HG03066 (cell line): ENCODE results near the gene MRTFB.
A peak's percentile ranks its signal among the peaks of the same experiment; 100 is the strongest.

Experiments used
- ATAC-seq: cut with Tn5 transposase; IDR thresholded peaks from one replicate; pipeline ENCODE4 v1.9.1; 2021; ENCODE audit warnings: low read depth; ENCODE audit not compliant: unreplicated experiment

The MRTFB gene

DNA sequence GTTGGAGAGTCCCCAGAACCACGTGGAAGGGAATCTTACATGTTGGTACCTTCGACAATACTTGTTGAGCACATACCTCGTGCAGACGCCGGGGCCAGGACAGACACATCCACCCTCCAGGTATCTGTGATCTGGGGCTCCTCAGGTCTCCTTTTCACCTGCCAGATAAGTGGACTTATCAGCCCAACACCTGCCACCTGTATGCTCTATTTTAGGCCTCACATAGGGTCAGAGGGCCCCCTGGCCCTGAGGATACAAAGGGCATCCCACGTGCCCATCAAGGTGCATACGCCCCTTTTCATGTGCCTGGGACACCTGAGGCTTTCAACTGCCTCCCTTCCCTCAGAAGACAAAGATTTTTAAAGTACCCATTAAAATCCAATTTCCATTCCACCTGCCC, 212.7 kb downstream of the MRTFB start:
- ATAC-seq, result no peak

DNA sequence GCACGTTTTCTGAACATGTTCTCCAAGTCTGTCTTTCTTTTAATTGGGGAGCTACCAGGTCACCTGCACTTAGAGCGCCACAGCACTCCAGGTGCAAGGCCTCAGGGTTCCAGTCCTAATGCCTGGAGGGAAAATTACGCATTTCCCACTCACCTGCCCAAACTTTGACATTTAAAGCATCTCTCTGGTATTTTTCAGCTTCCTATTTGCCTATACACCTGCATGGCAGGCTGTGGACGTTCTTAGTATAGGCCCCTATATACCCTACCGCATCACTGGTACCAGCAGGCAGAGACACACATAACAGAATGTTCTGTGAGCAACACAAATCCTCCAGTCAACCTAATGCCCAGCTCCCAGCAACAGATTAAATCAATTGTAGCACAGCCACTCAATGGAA, 213.3 kb downstream of the MRTFB start:
- ATAC-seq, result no peak

DNA sequence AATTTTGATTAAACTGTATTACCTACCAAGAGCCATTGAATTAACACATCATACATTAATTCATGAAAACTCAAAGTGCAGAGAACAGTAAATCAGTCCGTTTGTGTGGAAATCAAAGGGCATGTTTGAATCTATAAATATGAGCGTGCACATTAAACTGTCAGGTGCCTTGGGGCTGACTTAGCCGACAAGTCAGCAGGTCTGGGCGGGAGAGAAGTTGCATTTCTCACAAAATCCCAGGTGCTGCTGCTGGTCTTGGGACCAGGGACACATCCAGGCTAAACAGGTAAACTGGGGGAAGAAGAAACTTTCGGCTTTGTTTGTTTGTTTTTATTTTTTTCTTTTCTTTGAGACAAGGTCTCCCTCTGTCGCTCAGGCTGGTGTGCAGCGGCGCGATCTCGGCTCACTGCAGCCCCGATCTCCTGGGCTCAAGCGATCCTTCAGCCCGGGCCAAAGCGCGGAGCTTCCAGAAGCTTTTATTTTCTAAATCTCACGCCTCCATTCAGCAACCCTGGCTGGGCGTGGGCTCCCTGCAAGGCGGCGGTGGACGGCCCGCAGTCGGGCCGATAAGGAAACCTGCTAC, 213.9 kb downstream of the MRTFB start:
- ATAC-seq, result peak; percentile 50

DNA sequence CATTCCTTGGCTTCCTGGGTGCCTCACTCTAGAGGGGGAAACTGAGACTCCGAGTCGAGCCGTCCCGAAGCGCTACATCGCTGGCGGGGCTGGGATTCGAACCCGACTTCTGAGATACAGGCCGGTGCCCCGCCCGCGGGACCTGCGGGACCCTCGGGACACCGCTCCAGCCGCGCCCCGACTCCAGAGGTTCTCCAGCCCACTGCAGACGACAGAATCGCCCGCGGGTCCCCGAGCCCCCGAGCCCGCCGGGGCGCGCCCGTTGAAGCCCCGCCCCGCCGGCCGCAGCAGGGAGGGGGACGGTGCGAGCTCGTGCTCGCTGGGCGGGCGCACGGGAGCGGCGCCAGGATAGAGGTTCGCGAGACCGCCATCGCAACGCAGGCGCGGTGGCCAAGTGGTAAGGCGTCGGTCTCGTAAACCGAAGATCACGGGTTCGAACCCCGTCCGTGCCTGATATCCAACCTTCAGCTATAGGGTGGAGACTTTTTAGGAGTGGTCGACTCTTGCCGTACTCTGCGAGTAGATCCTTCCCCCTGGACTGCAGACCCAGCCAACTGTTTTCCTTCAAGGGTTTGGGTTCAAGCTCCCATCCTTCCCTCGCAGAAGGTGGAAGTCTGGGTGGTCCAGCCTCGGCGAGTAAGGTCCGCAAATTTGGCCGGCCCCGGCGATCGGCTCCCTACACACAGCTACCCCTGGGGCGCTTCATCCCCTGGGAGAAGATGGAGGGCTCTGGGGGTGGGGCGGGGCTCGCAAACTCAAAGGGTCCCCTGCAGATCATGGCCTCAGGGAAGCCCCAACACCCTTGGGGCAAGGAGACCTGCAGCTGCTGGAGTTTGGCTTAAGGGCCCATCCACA, 214.6 kb downstream of the MRTFB start:
- peak; percentile 64 for ATAC-seq

DNA sequence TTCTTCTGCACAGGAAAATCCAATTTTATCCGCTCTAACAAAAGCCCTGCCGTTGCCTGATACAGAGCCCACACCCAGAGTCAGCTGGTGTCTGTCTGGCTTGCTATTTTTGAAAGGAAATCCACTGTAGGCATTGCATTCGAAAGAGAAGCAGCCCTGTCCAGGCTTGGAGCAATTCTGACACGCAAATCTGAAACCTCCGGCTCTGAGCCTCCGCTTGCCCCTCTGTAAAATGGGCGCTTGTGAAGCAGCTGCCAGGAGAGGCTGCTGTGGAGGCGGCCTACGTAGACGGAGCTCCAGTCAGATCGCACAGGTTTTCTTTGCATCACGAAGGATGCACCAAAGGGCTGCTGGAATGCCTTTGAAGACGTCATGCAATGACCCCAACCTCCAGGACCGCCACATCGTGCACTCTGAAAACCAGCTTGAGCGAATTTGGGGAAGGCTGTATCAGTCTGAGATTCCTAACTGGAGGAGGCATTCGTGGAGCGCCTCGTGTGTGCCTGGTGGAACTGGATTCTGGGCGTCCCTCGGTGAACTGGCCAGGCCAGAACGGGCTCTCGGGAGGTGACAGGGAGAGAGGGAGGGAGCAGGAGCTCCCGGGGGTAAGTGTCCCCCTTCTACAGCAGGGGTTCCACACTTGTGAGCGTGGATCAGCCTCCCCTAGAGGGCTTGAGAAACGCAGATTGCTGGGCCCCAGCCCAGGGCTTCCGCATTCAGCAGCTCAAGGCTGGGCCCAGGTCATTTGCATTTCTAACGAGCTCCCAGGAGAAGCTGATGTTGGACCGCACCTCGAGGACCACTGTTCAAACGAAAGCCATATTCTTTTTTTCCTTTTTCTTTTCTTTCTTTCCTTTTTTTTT, 215.5 kb downstream of the MRTFB start:
- no peak for ATAC-seq

DNA sequence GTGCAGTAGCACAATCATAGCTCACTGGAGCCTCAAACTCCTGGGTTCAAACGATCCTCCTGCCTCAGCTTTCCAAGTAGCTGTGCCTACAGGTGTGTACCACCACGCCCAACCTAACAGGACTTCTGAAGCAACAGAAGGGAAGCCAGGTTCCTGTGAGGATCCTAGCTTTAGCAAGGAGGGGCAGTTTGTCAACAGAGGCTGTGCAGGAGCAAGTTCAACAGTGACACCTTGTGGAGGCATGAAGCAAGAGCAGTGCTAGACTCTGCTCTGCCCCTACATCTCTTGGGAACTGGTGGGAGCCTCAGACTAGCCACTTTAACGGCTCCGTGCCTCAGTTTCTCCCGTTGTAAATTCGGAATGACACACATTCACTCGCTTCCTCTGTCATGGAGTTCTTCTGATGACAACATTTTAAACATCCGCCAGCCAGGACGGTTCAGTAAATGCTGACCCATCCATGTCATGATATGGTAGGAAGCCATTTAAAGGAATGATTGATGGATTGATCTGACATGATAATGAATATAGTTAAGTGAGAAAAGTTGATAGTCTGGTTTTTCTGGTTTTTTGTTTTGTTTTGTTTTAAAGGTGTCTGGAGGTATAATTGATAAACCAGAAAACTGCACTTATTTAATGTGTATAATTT, 218.7 kb downstream of the MRTFB start:
- no peak for ATAC-seq

DNA sequence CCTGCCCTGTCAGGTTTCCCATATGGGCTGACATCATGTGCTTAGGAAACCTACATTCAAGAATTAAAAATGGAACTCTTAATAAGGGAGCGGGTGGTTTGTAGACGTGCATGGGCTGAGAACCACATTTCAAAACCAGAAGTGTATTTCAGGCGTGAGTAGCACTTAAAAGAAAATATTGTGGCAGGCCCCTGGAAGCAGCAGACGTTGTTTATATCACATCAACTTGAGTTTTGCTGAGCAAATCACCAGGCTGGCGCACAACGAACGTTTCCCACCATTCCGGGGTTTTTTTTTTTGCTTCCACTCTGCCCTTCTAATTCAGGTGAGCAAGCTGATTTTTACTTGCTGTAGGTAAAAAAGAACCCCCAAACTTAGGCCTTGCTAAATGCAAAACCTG, 220.2 kb downstream of the MRTFB start:
- ATAC-seq, result no peak

DNA sequence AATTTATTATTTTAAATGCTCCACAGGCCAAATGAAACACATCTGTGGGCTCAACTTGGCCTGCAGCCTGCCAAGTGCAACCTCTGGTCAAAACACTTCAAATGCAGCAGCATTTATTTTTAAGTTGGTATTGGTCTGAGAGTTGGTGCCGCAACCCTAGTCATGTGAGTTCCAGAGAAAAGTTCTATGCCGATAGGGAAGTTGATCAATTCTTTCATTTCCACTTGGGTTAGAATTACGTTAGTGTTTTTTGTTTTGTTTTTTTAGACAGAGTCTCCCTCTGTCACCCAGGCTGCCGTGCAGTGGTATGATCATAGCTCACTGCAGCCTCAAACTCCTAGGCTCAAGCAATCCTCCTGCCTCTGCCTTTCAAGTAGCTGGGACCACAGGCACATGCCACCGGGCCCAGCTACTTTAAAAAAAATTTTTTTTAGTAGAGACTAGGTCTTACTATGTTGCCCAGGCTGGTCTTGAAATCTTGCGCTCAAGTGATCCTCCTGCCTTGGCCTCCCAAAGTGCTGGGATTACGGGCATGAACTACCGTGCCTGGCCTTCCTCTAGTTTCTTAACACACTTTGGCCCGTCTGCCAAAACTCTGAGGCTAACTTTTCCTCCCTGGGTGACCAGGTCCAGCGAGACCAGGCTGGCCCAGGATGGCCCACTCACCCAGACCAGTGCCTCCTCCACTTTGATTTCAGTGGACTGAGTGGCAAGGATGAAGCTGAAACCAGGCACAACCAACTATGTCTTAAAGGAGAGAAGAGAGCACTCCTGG, 221.1 kb downstream of the MRTFB start:
- no peak for ATAC-seq

DNA sequence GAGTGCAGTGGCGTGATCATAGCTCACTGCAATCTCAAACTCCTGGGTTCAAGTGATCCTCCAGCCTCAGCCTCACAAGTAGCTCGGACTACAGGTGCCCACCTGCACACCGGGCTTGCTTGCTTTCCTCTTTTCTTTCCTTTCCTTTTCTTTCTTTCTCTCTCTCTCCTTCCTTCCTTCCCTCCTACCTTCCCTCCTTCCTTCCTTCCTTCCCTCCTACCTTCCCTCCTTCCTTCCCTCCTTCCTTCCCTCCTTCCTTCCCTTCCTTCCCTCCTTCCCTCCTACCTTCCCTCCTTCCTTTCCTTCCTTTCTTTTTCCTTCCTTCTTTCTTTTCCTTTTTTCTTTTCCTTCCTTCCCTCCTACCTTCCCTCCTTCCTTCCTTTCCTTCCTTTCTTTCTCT, 225.5 kb downstream of the MRTFB start:
- ATAC-seq, result no peak

DNA sequence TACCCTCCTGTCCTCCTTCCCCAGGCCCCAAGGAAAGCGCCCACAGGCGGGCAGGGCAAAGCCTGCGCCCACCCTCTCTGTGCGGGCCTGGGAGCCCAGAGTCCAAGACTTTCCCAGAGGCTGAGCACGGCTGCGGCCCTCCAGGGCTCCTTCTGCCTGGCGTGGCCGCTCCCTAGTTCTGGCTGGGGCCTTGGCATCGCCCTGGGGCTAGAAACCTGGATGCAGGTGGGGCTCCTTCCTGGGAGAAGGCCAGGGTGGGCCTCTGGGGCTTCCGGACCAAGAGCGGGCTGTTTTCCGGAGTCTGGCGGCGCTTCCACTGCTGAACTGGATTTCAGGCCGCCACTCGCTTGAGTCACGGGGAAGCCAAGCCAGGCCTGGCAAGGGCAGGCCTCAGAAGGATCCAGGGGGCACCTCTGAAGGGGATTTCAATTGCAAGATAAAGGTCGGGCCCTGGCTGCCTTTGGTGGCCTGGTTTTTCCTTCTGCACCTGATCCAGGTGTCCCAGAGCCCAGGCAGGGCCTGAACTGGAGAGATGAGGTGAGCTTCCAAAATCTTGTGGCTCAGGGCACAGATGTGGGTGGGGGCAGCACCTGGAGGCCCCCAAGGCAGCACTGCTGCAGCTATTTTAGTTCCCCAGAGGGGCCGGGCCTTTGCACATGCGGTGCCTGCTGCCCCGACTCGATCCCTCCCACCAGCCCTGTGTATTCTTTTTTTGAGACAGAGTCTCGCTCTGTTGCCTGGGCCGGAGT, 227.4 kb downstream of the MRTFB start:
- no peak for ATAC-seq

DNA sequence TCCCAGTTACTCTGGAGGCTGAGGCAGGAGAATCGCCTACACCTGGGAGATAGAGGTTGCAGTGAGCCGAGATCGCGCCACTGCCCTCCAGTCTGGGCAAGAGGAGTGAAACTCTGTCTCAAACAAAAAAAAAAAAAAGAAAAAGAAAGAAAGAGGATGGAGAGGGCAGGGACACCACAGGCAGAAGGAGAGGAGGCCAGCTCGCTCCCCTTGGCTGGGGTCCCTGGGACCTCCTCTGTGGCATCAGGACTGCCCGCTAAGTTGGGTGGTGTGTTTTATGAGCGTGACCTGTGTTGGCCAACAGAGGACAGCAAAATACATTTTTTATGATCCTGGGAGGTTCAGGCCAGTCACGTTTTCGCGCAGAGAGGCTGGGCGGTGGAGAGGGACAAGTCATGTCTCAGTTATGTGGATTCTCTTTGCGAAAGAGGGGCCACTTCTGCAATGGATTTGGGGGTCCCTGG, 229.6 kb downstream of the MRTFB start:
- peak; percentile 58 for ATAC-seq

DNA sequence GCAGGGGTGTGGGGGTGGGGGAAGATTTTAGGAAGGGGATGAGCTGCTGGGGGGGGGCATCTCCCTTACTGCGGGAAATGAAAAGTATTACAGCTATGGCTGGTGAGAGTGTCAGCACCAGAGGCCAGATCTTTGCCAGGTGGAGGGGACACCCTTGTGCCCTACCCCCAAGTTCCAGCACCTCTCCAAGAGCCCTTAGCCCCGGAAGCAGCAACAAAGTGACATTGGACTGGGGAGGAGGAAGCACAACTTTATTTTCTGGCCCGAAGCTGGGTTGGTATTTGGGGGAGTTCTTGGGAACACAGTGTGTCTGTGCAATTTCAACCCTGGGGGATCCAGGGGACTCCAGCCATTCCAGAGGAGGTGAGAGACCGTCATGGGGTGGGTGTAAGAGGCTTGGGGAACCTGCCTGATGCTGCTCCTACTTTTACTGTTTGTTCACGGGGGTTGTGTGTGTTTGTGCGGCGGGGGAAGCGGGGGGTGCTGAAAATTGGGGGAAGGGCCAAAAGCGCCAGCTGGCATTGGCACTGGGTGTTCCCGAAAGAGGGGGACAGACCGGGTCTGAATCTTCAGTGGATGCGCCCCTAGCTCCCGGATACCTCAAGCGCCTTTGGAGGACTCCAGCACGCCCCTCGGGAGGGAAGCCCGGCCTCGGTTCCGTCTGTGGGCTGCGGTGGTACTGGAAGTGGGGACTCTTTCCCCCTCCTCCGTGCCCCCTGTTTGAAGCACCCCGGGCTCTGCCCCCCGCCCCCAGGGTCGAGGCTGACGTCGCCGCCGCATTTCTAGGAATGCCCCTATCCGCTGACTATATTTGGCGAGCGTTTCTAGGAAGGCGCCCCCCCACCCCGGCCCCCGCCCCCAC, 230.3 kb downstream of the MRTFB start:
- peak; percentile 19 for ATAC-seq

DNA sequence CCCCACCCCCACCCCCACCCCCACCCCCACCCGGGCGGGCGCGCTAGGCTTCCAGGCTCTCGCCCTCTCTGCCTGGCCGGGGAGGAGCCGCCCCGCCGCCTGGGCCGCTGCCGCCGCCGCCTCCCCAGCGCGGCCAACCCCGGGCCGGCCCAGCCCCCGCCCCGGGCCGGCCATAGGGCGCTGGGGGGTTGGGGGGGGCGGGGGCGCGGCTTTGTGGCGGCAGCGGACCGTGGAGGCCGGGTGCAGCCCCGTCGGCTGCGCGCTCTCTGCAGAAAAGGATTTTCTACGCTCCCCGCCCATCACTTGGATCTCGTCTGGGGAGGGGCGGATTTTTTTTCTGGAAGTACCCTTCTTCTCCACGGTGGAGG, 230.9 kb downstream of the MRTFB start:
- ATAC-seq, result peak; percentile 53

DNA sequence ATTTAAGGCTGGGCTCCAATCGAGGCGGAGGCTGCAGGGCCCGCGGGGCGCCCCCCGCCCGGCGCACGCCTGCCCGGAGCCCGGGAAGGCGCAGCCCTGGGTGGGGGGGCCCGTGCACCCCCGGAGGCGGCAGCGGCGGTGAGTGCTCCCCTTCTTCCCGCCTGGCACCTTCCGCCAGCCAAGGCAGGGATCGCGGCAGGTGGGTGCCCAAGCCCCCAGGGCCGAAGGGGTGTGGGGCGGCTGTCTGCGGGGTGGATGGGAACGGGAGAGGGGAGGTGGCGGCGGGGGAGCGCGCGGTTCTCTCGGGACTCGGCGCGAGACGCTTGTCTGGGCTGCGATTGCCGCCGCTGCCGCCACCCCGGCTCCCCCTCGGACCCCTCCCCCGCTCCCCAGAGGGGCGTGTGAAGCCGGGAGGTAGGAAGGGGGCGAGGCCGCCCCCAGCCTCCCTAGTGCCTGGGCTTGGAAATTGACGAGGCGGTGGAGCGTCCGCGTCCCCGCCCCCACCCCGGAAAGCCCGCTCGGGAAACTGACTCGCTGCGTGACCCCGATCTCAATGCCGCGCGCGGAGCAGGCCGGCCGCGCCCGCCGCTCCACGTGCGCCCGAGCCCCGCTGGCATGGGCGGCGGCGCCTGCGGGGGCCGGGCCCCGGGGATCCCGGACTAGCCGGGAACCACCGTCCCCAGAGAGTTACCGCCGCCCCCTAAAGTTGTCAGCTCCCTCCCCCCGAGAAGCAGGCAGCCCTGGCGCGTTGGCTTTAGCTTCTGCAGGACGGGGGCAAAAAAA, 231.5 kb downstream of the MRTFB start:
- peak; percentile 16 for ATAC-seq

DNA sequence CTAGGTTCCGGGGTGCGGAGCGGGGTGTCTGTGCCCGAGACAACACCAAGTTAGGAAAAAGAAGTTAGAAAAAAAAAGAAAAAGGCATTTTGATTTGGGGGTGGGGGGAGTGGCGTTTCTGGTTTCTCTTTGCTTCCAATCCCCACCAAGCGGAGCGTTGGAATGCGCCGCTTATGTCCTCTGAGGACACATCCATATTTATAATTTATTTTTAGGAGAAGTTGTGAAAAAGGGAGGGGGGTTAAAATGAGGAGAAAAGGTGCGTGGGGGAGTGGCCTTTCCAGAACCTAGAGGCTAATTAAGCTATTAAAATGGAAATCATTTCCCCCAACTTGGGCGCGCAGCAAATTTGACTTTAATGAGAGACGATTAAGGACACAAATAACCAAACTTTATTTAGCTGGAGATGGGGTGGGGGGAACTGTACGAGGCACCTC, 232.1 kb downstream of the MRTFB start:
- no peak for ATAC-seq

DNA sequence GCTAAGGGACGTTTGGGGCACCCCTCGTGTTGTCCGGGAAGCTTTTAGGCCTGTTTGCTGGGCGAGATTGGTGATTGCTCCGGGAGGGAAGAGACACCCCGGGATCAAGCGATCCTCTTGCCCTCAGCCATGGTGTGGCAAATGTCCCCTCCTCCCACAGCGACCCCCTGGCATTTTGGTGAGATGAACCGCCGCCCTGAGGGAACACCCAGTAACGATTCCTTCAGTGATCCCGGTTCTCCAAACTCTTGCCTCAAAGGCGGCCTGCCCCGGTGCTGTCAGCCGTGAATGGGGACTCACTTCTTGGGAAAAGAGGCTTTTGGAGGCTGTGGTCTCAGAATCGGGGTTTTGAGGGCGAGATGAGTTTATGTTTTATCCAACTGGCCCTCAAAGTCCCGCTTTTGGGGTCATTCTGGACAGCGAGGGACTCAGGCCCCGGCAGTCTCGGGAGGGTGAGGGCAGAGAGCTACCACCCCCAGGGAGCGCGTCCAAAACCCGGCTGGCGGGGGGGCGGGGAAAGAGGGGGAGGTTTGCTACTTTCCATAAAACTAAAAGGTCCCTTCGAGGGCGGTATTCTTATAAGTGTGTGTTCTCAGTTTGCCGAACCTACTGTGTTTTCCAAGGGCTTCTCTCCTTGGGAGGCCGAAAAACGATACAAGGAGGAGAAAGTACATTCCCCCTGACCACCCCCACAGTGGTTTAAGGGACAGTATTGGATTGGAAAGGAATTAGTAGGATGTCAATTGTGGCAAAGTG, 232.7 kb downstream of the MRTFB start:
- ATAC-seq, result no peak

DNA sequence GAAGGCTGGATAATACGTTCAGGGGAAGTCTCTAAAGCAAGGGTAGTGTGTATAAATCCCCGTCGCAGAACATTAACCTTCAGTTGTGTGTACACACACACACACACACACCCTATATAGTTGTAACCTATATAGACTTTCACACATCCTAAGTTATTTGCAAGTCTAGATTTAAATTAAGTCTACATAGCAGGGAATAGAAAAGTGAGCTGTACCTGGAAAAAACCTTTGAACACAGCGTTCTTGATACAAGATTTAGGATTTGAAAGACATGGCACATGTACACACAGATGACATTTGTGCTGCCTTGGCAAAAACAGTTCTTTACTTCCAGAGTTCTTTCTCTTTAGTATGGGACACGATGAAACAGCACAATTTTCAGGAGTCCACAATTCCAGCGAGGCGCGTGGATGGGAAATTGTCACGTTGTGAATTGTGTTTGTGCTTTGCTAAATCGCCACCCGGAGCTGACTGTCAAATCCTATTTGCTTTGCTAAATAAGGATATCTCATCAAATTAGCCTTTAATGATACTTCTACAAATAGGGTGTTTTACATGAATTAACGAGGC, 233.9 kb downstream of the MRTFB start:
- no peak for ATAC-seq
